ENCODE results near the gene PLA2G3. TPM values are rescaled to one million over a fixed set of nuclear protein-coding genes. Genes with fewer than 3 reads are reported as not detected.

PLA2G3 gene
- total and polyA plus RNA-seq, 2 experiments from 2014 or later = 1.1 to 7.3 TPM

GRCh38 chr22:31153357-31153756, 13.0 kb upstream of the PLA2G3 start:
- Histone ChIP-seq H3K4me3 (no peak overlapping the region), H3K27me3 (peaks cover 37% of the 10 kb centered on the region), H3K9me3 (ENCODE audit: low read depth) (no peaks in the 10 kb centered on the region), H3K4me1 (ENCODE audit: low read depth) (no peaks in the 10 kb centered on the region), H3K27ac (no peak overlapping the region), H3K36me3 (no peaks in the 10 kb centered on the region)
- TF ChIP-seq, protein P1, sequence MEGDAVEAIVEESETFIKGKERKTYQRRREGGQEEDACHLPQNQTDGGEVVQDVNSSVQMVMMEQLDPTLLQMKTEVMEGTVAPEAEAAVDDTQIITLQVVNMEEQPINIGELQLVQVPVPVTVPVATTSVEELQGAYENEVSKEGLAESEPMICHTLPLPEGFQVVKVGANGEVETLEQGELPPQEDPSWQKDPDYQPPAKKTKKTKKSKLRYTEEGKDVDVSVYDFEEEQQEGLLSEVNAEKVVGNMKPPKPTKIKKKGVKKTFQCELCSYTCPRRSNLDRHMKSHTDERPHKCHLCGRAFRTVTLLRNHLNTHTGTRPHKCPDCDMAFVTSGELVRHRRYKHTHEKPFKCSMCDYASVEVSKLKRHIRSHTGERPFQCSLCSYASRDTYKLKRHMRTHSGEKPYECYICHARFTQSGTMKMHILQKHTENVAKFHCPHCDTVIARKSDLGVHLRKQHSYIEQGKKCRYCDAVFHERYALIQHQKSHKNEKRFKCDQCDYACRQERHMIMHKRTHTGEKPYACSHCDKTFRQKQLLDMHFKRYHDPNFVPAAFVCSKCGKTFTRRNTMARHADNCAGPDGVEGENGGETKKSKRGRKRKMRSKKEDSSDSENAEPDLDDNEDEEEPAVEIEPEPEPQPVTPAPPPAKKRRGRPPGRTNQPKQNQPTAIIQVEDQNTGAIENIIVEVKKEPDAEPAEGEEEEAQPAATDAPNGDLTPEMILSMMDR (IDR thresholded peaks at IDR 0.05; ENCODE audit: low read depth, low read length) = no peak
- no peak for DNase-seq (ENCODE audit: low read depth in 1 of 2, low spot score in 1 of 2)

- H3K27me3 ChIP-seq = peaks cover 22% of the 10 kb centered on the region
- TF ChIP-seq, protein P1 (IDR thresholded peaks at IDR 0.05; ENCODE audit: low read depth, low read length) = no peak
- H3K4me3 ChIP-seq = no peak overlapping the region
- H3K4me1 ChIP-seq (ENCODE audit: low read depth) = no peaks in the 10 kb centered on the region
- no peaks in the 10 kb centered on the region for H3K36me3 ChIP-seq
- H3K27ac ChIP-seq = no peak overlapping the region
- DNase-seq (ENCODE audit: low read depth in 1 of 2, low spot score in 1 of 2) = no peak
- no peaks in the 10 kb centered on the region for H3K9me3 ChIP-seq (ENCODE audit: low read depth)
Measured at GRCh38 chr22:31151872-31152271, 11.6 kb upstream of the PLA2G3 start.

DNA sequence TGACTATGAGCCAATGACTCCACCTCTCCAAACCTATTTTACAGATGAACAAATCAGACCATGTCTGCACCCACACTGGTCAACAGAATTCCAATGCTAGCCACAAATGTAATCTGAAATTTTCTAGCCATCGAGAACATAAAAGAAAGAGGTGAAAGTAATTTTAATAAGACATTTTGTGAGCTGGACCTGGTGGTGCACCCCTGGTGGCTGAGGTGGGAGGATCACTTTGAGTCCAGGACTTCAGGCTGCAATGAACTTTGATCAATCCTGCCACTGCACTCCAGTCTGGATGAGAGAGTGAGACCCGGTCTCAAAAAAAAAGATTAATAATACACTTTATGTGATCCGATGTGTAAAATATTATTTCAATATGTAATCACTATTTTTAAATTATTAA, 10.3 kb upstream of the PLA2G3 start:
- DNase-seq (ENCODE audit: low read depth in 1 of 2, low spot score in 1 of 2) = peak in 1 of 2 donors; percentile 15
- TF ChIP-seq, protein P1 (IDR thresholded peaks at IDR 0.05; ENCODE audit: low read depth, low read length) = peak; percentile 41

GRCh38 chr22:31148953-31149627, 8.8 kb upstream of the PLA2G3 start:
- no peak overlapping the region for H3K27ac ChIP-seq

More for the DNA sequence above, 10.3 kb upstream of the PLA2G3 start:
- H3K4me1 ChIP-seq (ENCODE audit: low read depth) = no peaks in the 10 kb centered on the region
- H3K27me3 ChIP-seq = peaks cover 10% of the 10 kb centered on the region
- no peaks in the 10 kb centered on the region for H3K9me3 ChIP-seq (ENCODE audit: low read depth)
- no peaks in the 10 kb centered on the region for H3K36me3 ChIP-seq
- no peak overlapping the region for H3K27ac ChIP-seq
- no peak overlapping the region for H3K4me3 ChIP-seq

DNA sequence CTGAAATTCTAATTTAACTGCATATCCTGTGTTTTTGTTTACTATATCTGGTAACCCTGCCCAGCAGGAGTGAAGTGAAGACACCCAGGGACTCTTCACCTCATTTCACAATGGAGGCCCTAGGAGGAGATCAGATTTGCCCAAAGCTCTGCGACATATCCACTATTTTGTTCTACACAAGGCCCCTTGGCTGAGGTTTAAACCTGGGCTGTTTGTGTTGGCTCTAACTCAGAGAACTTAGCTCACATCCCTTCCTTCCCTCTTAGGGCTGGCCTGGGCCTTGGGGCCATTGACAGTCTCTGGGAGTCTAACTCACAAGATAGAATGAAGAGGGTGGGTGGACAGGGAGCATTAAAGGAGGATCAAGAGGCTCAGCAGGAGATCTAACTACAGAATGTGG, 8.2 kb upstream of the PLA2G3 start:
- no peak overlapping the region for H3K4me3 ChIP-seq
- no peaks in the 10 kb centered on the region for H3K9me3 ChIP-seq (ENCODE audit: low read depth)
- TF ChIP-seq, protein P1 (IDR thresholded peaks at IDR 0.05; ENCODE audit: low read depth, low read length) = no peak
- H3K27me3 ChIP-seq = no peaks in the 10 kb centered on the region
- no peaks in the 10 kb centered on the region for H3K4me1 ChIP-seq (ENCODE audit: low read depth)
- DNase-seq (ENCODE audit: low read depth in 1 of 2, low spot score in 1 of 2) = peak in 1 of 2 donors; percentile 65
- H3K36me3 ChIP-seq = no peaks in the 10 kb centered on the region
- no peak overlapping the region for H3K27ac ChIP-seq

More at GRCh38 chr22:31148953-31149627, 8.8 kb upstream of the PLA2G3 start:
- Histone ChIP-seq H3K9me3 (ENCODE audit: low read depth) (no peaks in the 10 kb centered on the region), H3K4me3 (no peak overlapping the region), H3K27me3 (no peaks in the 10 kb centered on the region), H3K4me1 (ENCODE audit: low read depth) (no peaks in the 10 kb centered on the region), H3K36me3 (no peaks in the 10 kb centered on the region)
- TF ChIP-seq, protein P1 (IDR thresholded peaks at IDR 0.05; ENCODE audit: low read depth, low read length) = peak; percentile 99
- DNase-seq (ENCODE audit: low read depth in 1 of 2, low spot score in 1 of 2) = peak; percentile 89
